ENCODE measurements around the gene UNC45B.
A peak's percentile ranks its signal among the peaks of the same experiment; 100 is the strongest.
"Not testable (repeated sequence)": the region's sequence is repeated elsewhere in the genome, so short reads cannot be mapped to it uniquely, and the experiment has no call there.

Gene UNC45B

GRCh38 chr17:35141681-35142466 is 5.7 kb upstream of the UNC45B start, which contains the start of gene NLE1:
Gene NLE1 (minus strand): TSS chr17:35142303. CDS start chr17:35142275, 28 bp downstream.
- TF ChIP-seq CTCF (conservative IDR thresholded peaks at IDR 0.05; ENCODE audit: low read depth, low read length): peak; percentile 91
- peak within 1 kb of the TSS; percentile 93 for H3K4me3 ChIP-seq (ENCODE audit: low read length)
- peak; percentile 32 for DNase-seq (ENCODE audit: low read depth)

- no peak for TF ChIP-seq CTCF (conservative IDR thresholded peaks at IDR 0.05; ENCODE audit: low read depth, low read length)
- no peak for DNase-seq (ENCODE audit: low read depth)
- no peak overlapping the region for H3K4me3 ChIP-seq (ENCODE audit: low read length)
Observed at GRCh38 chr17:35142467-35142796, 5.2 kb upstream of the UNC45B start.

- H3K4me3 ChIP-seq (ENCODE audit: low read length): no peak overlapping the region
- no peak for DNase-seq (ENCODE audit: low read depth)
- no peak for TF ChIP-seq CTCF (conservative IDR thresholded peaks at IDR 0.05; ENCODE audit: low read depth, low read length)
Observed at GRCh38 chr17:35144840-35145239, 2.8 kb upstream of the UNC45B start.

- DNase-seq (ENCODE audit: low read depth): no peak
- no peak for TF ChIP-seq CTCF (conservative IDR thresholded peaks at IDR 0.05; ENCODE audit: low read depth, low read length)
- H3K4me3 ChIP-seq (ENCODE audit: low read length): no peak overlapping the region
Observed at GRCh38 chr17:35146214-35146833, 1.3 kb upstream of the UNC45B start.

- no peak for DNase-seq (ENCODE audit: low read depth)
- no peak for TF ChIP-seq CTCF (conservative IDR thresholded peaks at IDR 0.05; ENCODE audit: low read depth, low read length)
- H3K4me3 ChIP-seq (ENCODE audit: low read length): no peak overlapping the region
Observed at GRCh38 chr17:35148144-35148543, 527 bp downstream of the UNC45B start.

GRCh38 chr17:35149941-35150340 is 2.3 kb downstream of the UNC45B start:
- no peak for DNase-seq (ENCODE audit: low read depth)
- TF ChIP-seq CTCF (conservative IDR thresholded peaks at IDR 0.05; ENCODE audit: low read depth, low read length): no peak

GRCh38 chr17:35151080-35151479 is 3.5 kb downstream of the UNC45B start:
- not testable (repeated sequence) for H3K4me3 ChIP-seq (ENCODE audit: low read length); DNase-seq (ENCODE audit: low read depth)

More at GRCh38 chr17:35149941-35150340, 2.3 kb downstream of the UNC45B start:
- no peak overlapping the region for H3K4me3 ChIP-seq (ENCODE audit: low read length)

Measured in retinal pigment epithelial cell (primary cell).